ENCODE measurements around the gene ADORA3.

The ADORA3 gene

GRCh38 chr1:111465754-111466153 lies 37.7 kb downstream of the ADORA3 start:
- Histone ChIP-seq H3K9ac (ENCODE audit: low read length) (no peak overlapping the region), H3K4me2 (ENCODE audit: low read length) (no peak overlapping the region), H3K79me2 (ENCODE audit: low read length) (no peaks in the 10 kb centered on the region), H3K4me3 (ENCODE audit: low read length) (no peak overlapping the region), H3K27ac (ENCODE audit: low read length) (no peak overlapping the region), H4K20me1 (ENCODE audit: insufficient read depth, low read length) (no peaks in the 10 kb centered on the region), H3K4me1 (ENCODE audit: low read length) (peaks cover 6% of the 10 kb centered on the region), H3K9me3 (ENCODE audit: insufficient read depth, low read length) (no peaks in the 10 kb centered on the region), H3K36me3 (replicated peaks; ENCODE audit: low read depth, low read length) (peaks cover 24% of the 10 kb centered on the region), H2AFZ (ENCODE audit: low read depth, low read length) (no peak overlapping the region), H3K27me3 (ENCODE audit: low read depth, low read length) (no peaks in the 10 kb centered on the region)
- TF ChIP-seq EZH2phosphoT487 (IDR thresholded peaks at IDR 0.05; ENCODE audit: low read depth) (no peak), CTCF (IDR thresholded peaks at IDR 0.05; ENCODE audit: low read depth, low read length) (no peak)

GRCh38 chr1:111463029-111463683 lies 40.3 kb downstream of the ADORA3 start:
- no peaks in the 10 kb centered on the region for H3K27me3 ChIP-seq (ENCODE audit: low read depth, low read length)
- H3K9me3 ChIP-seq (ENCODE audit: insufficient read depth, low read length), result no peaks in the 10 kb centered on the region
- peaks cover 22% of the 10 kb centered on the region for H3K36me3 ChIP-seq (replicated peaks; ENCODE audit: low read depth, low read length)
- H3K4me1 ChIP-seq (ENCODE audit: low read length), result no peaks in the 10 kb centered on the region
- H3K9ac ChIP-seq (ENCODE audit: low read length), result no peak overlapping the region
- no peak overlapping the region for H3K4me3 ChIP-seq (ENCODE audit: low read length)
- H3K4me2 ChIP-seq (ENCODE audit: low read length), result no peak overlapping the region
- no peaks in the 10 kb centered on the region for H3K79me2 ChIP-seq (ENCODE audit: low read length)
- H2AFZ ChIP-seq (ENCODE audit: low read depth, low read length), result no peak overlapping the region
- no peak overlapping the region for H3K27ac ChIP-seq (ENCODE audit: low read length)
- TF ChIP-seq CTCF (IDR thresholded peaks at IDR 0.05; ENCODE audit: low read depth, low read length), result no peak
- no peak for TF ChIP-seq EZH2phosphoT487 (IDR thresholded peaks at IDR 0.05; ENCODE audit: low read depth)
- H4K20me1 ChIP-seq (ENCODE audit: insufficient read depth, low read length), result no peaks in the 10 kb centered on the region

- no peaks in the 10 kb centered on the region for H3K9me3 ChIP-seq (ENCODE audit: insufficient read depth, low read length)
- no peaks in the 10 kb centered on the region for H3K4me1 ChIP-seq (ENCODE audit: low read length)
- H2AFZ ChIP-seq (ENCODE audit: low read depth, low read length), result no peak overlapping the region
- TF ChIP-seq CTCF (IDR thresholded peaks at IDR 0.05; ENCODE audit: low read depth, low read length) (no peak), EZH2phosphoT487 (IDR thresholded peaks at IDR 0.05; ENCODE audit: low read depth) (no peak)
- H3K27ac ChIP-seq (ENCODE audit: low read length), result no peak overlapping the region
- H3K79me2 ChIP-seq (ENCODE audit: low read length), result no peaks in the 10 kb centered on the region
- H3K4me3 ChIP-seq (ENCODE audit: low read length), result no peak overlapping the region
- no peaks in the 10 kb centered on the region for H4K20me1 ChIP-seq (ENCODE audit: insufficient read depth, low read length)
- no peaks in the 10 kb centered on the region for H3K27me3 ChIP-seq (ENCODE audit: low read depth, low read length)
- H3K4me2 ChIP-seq (ENCODE audit: low read length), result no peak overlapping the region
- H3K36me3 ChIP-seq (replicated peaks; ENCODE audit: low read depth, low read length), result peaks cover 25% of the 10 kb centered on the region
- no peak overlapping the region for H3K9ac ChIP-seq (ENCODE audit: low read length)
These were observed 40.9 kb downstream of the ADORA3 start for GRCh38 chr1:111462370-111463028.

- TF ChIP-seq EZH2phosphoT487 (IDR thresholded peaks at IDR 0.05; ENCODE audit: low read depth) (no peak), CTCF (IDR thresholded peaks at IDR 0.05; ENCODE audit: low read depth, low read length) (no peak)
- Histone ChIP-seq H3K4me2 (ENCODE audit: low read length) (no peak overlapping the region), H3K79me2 (ENCODE audit: low read length) (no peaks in the 10 kb centered on the region), H2AFZ (ENCODE audit: low read depth, low read length) (no peak overlapping the region), H3K4me3 (ENCODE audit: low read length) (no peak overlapping the region), H4K20me1 (ENCODE audit: insufficient read depth, low read length) (no peaks in the 10 kb centered on the region), H3K9me3 (ENCODE audit: insufficient read depth, low read length) (no peaks in the 10 kb centered on the region), H3K4me1 (ENCODE audit: low read length) (no peaks in the 10 kb centered on the region), H3K27me3 (ENCODE audit: low read depth, low read length) (no peaks in the 10 kb centered on the region), H3K36me3 (replicated peaks; ENCODE audit: low read depth, low read length) (peaks cover 26% of the 10 kb centered on the region), H3K27ac (ENCODE audit: low read length) (no peak overlapping the region), H3K9ac (ENCODE audit: low read length) (no peak overlapping the region)
These were observed 41.7 kb downstream of the ADORA3 start for GRCh38 chr1:111461765-111462164.

All from OCI-LY3 (cell line).